HL-60 (cell line): ENCODE measurements around the gene ALOX12B.

Source experiments
- CTCF ChIP-seq: IDR thresholded peaks from one replicate; pipeline ENCODE4 v1.5.1; 2011; ENCODE audit warnings: low read length, control low read depth, inconsistent platforms; ENCODE audit not compliant: insufficient read depth
- GABPA ChIP-seq: IDR thresholded peaks from 2 replicates; pipeline ENCODE4 v1.6.1; 2012; ENCODE audit warnings: low read depth
- POLR2AphosphoS5 ChIP-seq: IDR thresholded peaks from 2 replicates; pipeline ENCODE4 v1.6.1; 2012; ENCODE audit warnings: low read depth
- REST ChIP-seq: IDR thresholded peaks from 2 replicates; pipeline ENCODE4 v1.6.1; 2012; ENCODE audit warnings: low read depth; ENCODE audit not compliant: insufficient replicate concordance
- SPI1 ChIP-seq: IDR thresholded peaks from 2 replicates; pipeline ENCODE4 v1.6.1; 2012; ENCODE audit warnings: low read depth, mild to moderate bottlenecking, borderline replicate concordance

- TF ChIP-seq CTCF = no peak
- TF ChIP-seq POLR2AphosphoS5 = no peak
- TF ChIP-seq GABPA = no peak
- TF ChIP-seq REST = no peak
- no peak for TF ChIP-seq SPI1
Measured at GRCh38 chr17:8095361-8095760, 7.8 kb upstream of the ALOX12B start.
